Heart left ventricle (tissue), 13 donors: Measurements from ENCODE around the gene ASPA.

Experiments
- POLR2A ChIP-seq, 2 donors: fragments of 450-650 bp; IDR thresholded peaks; one replicate each; pipeline ENCODE4 v1.6.1; 2017; ENCODE audit warnings: antibody characterized with exemption in 2 of 2, mild to moderate bottlenecking in 2 of 2, moderate library complexity in 2 of 2
- TF ChIP-seq, protein P1 (sequence below), 12 donors: fragments of 200-600 bp; sonication (generic) in 4 of 12; IDR thresholded peaks; one replicate each; pipeline versions ENCODE4 v1.5.0 to v1.8.0; 2018 to 2022; ENCODE audit warnings: antibody characterized with exemption in 12 of 12, mild to moderate bottlenecking in 5 of 12
- donor health status: ischemic (EF 13 %, LVEDD 7.1; RV severe dilation, severe dysfunction).
- donor health status: DM: no; HTN: yes; CAD: no.
- donor health status: DM: no; HTN: no; CAD: no.
- donor health status: ischemic (EF 25% LVEDD 6.9; RV normal size, moderate dysfunction).
- donor health status: ischemic (EF 25% LVEDD 5.7; RV mildly dilated, moderate dysfunction).
- donor health status: ischemic (EF 35%, LVEDD 5.7; RV mildly dilated, moderate dysfunction).
- donor health status: nonischemic (EF 11% LVEDD 7.7; RV severe dilation, severe dysfunction).
- donor health status: DM: yes; HTN: yes; CAD: no.
- donor health status: PGD.
- donor health status: ischemic (EF 29% LVEDD 5.4; RV normal size, mild dysfunction).
- donor health status: nonischemic (EF 23%, LVEDD 6.1; RV moderate dilation, normal function).

DNA sequence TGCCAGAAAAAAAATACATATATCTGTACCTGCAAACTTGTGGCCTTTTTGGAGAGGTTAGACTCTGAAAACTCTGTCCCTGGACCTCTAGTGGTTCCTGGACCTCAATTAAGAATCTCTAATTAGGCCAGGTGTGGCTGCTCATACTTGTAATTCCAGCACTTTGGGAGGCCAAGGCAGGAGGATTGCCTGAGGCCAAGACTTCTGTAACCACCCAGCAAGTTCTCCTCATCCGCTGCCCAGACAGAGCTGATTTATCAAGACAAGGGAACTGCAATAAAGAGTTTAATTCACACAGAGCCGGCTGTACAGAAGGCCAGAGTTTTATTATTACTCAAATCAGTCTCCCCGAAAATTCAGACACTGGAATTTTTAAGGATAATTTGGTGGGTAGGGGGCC lies 4.2 kb downstream of the ASPA start:
- TF ChIP-seq, protein P1, sequence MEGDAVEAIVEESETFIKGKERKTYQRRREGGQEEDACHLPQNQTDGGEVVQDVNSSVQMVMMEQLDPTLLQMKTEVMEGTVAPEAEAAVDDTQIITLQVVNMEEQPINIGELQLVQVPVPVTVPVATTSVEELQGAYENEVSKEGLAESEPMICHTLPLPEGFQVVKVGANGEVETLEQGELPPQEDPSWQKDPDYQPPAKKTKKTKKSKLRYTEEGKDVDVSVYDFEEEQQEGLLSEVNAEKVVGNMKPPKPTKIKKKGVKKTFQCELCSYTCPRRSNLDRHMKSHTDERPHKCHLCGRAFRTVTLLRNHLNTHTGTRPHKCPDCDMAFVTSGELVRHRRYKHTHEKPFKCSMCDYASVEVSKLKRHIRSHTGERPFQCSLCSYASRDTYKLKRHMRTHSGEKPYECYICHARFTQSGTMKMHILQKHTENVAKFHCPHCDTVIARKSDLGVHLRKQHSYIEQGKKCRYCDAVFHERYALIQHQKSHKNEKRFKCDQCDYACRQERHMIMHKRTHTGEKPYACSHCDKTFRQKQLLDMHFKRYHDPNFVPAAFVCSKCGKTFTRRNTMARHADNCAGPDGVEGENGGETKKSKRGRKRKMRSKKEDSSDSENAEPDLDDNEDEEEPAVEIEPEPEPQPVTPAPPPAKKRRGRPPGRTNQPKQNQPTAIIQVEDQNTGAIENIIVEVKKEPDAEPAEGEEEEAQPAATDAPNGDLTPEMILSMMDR (IDR thresholded peaks at IDR 0.05) = no peak
- no peak for TF ChIP-seq POLR2A (IDR thresholded peaks at IDR 0.05)
